ENCODE results near the gene DEFB127.
"Not testable (repeated sequence)": the region's sequence is repeated elsewhere in the genome, so short reads cannot be mapped to it uniquely, and the experiment has no call there.

The DEFB127 gene

GRCh38 chr20:157154-157553 is at the start of gene DEFB127:
TSS of gene DEFB127 (plus strand) at chr20:157454. CDS start at chr20:157545, 91 bp downstream.
- no peak for DNase-seq (ENCODE audit: low spot score)
- no peak for TF ChIP-seq CTCF (IDR thresholded peaks at IDR 0.05; ENCODE audit: extremely low read depth, insufficient read depth, missing control alignments)
- in situ Hi-C loops (cut with MboI; ENCODE audit: low pct_unique_long_range_greater_than_20kb, low sequenced_read_pairs, unreplicated experiment), result no loop called here

GRCh38 chr20:112396-112795 is 44.9 kb upstream of the DEFB127 start:
- in situ Hi-C loops (cut with MboI; ENCODE audit: low pct_unique_long_range_greater_than_20kb, low sequenced_read_pairs, unreplicated experiment), result no loop called here
- DNase-seq (ENCODE audit: low spot score), result no peak
- TF ChIP-seq CTCF (IDR thresholded peaks at IDR 0.05; ENCODE audit: extremely low read depth, insufficient read depth, missing control alignments), result no peak

GRCh38 chr20:117518-117917 is 39.7 kb upstream of the DEFB127 start:
- DNase-seq (ENCODE audit: low spot score), result no peak
- no peak for TF ChIP-seq CTCF (IDR thresholded peaks at IDR 0.05; ENCODE audit: extremely low read depth, insufficient read depth, missing control alignments)
- in situ Hi-C loops (cut with MboI; ENCODE audit: low pct_unique_long_range_greater_than_20kb, low sequenced_read_pairs, unreplicated experiment), result no loop called here

- DNase-seq (ENCODE audit: low spot score); in situ Hi-C loops (cut with MboI; ENCODE audit: low pct_unique_long_range_greater_than_20kb, low sequenced_read_pairs, unreplicated experiment): not testable (repeated sequence)
Measured at GRCh38 chr20:129786-130323, 27.4 kb upstream of the DEFB127 start.

GRCh38 chr20:137668-138490 is 19.4 kb upstream of the DEFB127 start:
- TF ChIP-seq CTCF (IDR thresholded peaks at IDR 0.05; ENCODE audit: extremely low read depth, insufficient read depth, missing control alignments), result peak; percentile 43
- DNase-seq (ENCODE audit: low spot score), result no peak
- in situ Hi-C loops (cut with MboI; ENCODE audit: low pct_unique_long_range_greater_than_20kb, low sequenced_read_pairs, unreplicated experiment), result no loop called here

GRCh38 chr20:142290-142689 is 15.0 kb upstream of the DEFB127 start, which contains the start of gene DEFB126:
TSS of gene DEFB126 (plus strand) at chr20:142590. CDS start at chr20:142629, 39 bp downstream.
- no peak for DNase-seq (ENCODE audit: low spot score)
- no peak for TF ChIP-seq CTCF (IDR thresholded peaks at IDR 0.05; ENCODE audit: extremely low read depth, insufficient read depth, missing control alignments)
- in situ Hi-C loops (cut with MboI; ENCODE audit: low pct_unique_long_range_greater_than_20kb, low sequenced_read_pairs, unreplicated experiment), result no loop called here

- DNase-seq (ENCODE audit: low spot score), result no peak
- no peak for TF ChIP-seq CTCF (IDR thresholded peaks at IDR 0.05; ENCODE audit: extremely low read depth, insufficient read depth, missing control alignments)
- in situ Hi-C loops (cut with MboI; ENCODE audit: low pct_unique_long_range_greater_than_20kb, low sequenced_read_pairs, unreplicated experiment), result no loop called here
Measured at GRCh38 chr20:145877-146276, 11.4 kb upstream of the DEFB127 start.
